ENCODE data around the gene SLC5A9. TPM values are rescaled to one million over a fixed set of nuclear protein-coding genes. Genes with fewer than 3 reads are reported as not detected.

Gene SLC5A9
- total and polyA plus RNA-seq, 2 of the 13 experiments (the other 11 are each of a cell fraction or from before 2014, with no cell fraction given): 42.0 to 65.0 TPM

GRCh38 chr1:48242141-48242736 is 19.7 kb downstream of the SLC5A9 start:
- in situ Hi-C loops (cut with HindIII; ENCODE audit: extremely low pct_ligation_motif_present, low pct_unique_long_range_greater_than_20kb) (no loop called here), intact Hi-C loops (cut with micrococcal nuclease; ENCODE audit: unreplicated experiment) (no loop called here)
- Histone ChIP-seq H3K27ac (ENCODE audit: extremely low read length, insufficient read depth, low read length) (peak overlapping the region; percentile 59), H3K9me3 (ENCODE audit: low read length) (no peaks in the 10 kb centered on the region), H3K36me3 (replicated peaks in 1 of 2; ENCODE audit: control insufficient read depth in 1 of 2, insufficient read depth in 2 of 2, low read length in 2 of 2) (peaks cover 30 to 58% of the 10 kb centered on the region in 2 experiments), H4K20me1 (ENCODE audit: insufficient read depth, low read length) (no peaks in the 10 kb centered on the region), H3K4me3 (replicated peaks in 1 of 3; ENCODE audit: insufficient read depth in 1 of 3, low read depth in 2 of 3, low read length in 3 of 3) (no peak overlapping the region), H3K4me1 (ENCODE audit: insufficient read depth, low read length) (peaks cover 24% of the 10 kb centered on the region), H2AFZ (ENCODE audit: low read length) (no peak overlapping the region), H3K79me2 (ENCODE audit: insufficient read depth, low read length) (no peaks in the 10 kb centered on the region), H3K4me2 (ENCODE audit: low read depth, low read length) (no peak overlapping the region), H3K9ac (ENCODE audit: insufficient read depth, low read depth, low read length) (no peak overlapping the region), H3K27me3 (ENCODE audit: control insufficient read depth in 1 of 2, insufficient read depth in 2 of 2, low read length in 2 of 2) (no peaks in the 10 kb centered on the region)
- POLR2A ChIA-PET: interaction anchor here (1.5 kb wide), 1 partner anchor 20 kb away, joined by 3 read pairs; the partner anchor contains the start of gene SLC5A9
- CTCF ChIA-PET (ENCODE audit: low intra/inter-chr PET ratio, low total read pairs): no interaction called here
- ATAC-seq (peak; percentile 84), FAIRE-seq (no peak), DNase-seq (ENCODE audit: low spot score) (peak; percentile 22)
- 81% methylated on average over 12 of the region's 12 CpGs for WGBS (ENCODE audit: low lambda C conversion rate)
- BruUV-seq (replicated peaks): no TSS peak
- TF ChIP-seq ZNF687 (CRISPR knock-in tag; IDR thresholded peaks at IDR 0.05) (peak; percentile 72), BORCS8-MEF2B (CRISPR knock-in tag; IDR thresholded peaks at IDR 0.05) (0 out of 2 replicates have a peak, but pooled peaks have one; percentile 16), SOX6 (IDR thresholded peaks at IDR 0.05) (no peak), SOX6 (CRISPR knock-in tag; IDR thresholded peaks at IDR 0.05) (no peak), ZNF691 (CRISPR knock-in tag; IDR thresholded peaks at IDR 0.05; ENCODE audit: borderline replicate concordance, low read depth) (0 out of 2 replicates have a peak, but pooled peaks have one; percentile 25), MAX (IDR thresholded peaks at IDR 0.05) (peak; percentile 48; the same call in 1 of the 2 replicates), THAP7 (CRISPR knock-in tag; IDR thresholded peaks at IDR 0.05) (0 out of 2 replicates have a peak, but pooled peaks have one; percentile 32), ZNF234 (CRISPR knock-in tag; conservative IDR thresholded peaks at IDR 0.05) (no peak), POGZ (CRISPR knock-in tag; IDR thresholded peaks at IDR 0.05) (0 out of 2 replicates have a peak, but pooled peaks have one; percentile 34), ZFY (CRISPR knock-in tag; IDR thresholded peaks at IDR 0.05) (peak; percentile 33; the same call in 1 of the 2 replicates), ZNF572 (CRISPR knock-in tag; IDR thresholded peaks at IDR 0.05) (0 out of 2 replicates have a peak, but pooled peaks have one; percentile 31), ZNF501 (CRISPR knock-in tag; IDR thresholded peaks at IDR 0.05) (0 out of 2 replicates have a peak, but pooled peaks have one; percentile 18), NONO (IDR thresholded peaks at IDR 0.05) (no peak), NONO (CRISPR knock-in tag; conservative IDR thresholded peaks at IDR 0.05) (0 out of 2 replicates have a peak, but pooled peaks have one; percentile 26), CREB3 (CRISPR knock-in tag; IDR thresholded peaks at IDR 0.05) (no peak), HIVEP1 (CRISPR knock-in tag; IDR thresholded peaks at IDR 0.05) (no peak), KAT2B (IDR thresholded peaks at IDR 0.05; ENCODE audit: borderline replicate concordance, low read depth, low read length) (no peak)
